Prostate gland (tissue), 2 donors: Measurements from ENCODE around the gene VPS37C. TPM values are rescaled to one million over a fixed set of nuclear protein-coding genes. Genes with fewer than 3 reads are reported as not detected.
"Not testable (repeated sequence)": the region's sequence is repeated elsewhere in the genome, so short reads cannot be mapped to it uniquely, and the experiment has no call there.

Source experiments
- DNase-seq: peaks from one replicate; pipeline ENCODE4 v3.0.0-alpha.2; 2019; ENCODE audit warnings: low spot score
- H3K27ac ChIP-seq, 2 donors: fragments of 200-600 bp; sonication (generic); 2 replicates each; pipeline ENCODE4 v1.5.1; 2017 to 2019
- H3K27me3 ChIP-seq: fragments of 200-600 bp; sonication (generic); replicated peaks from 2 replicates; pipeline ENCODE4 v1.5.1; 2019; ENCODE audit not compliant: insufficient read depth
- H3K36me3 ChIP-seq, 2 donors: fragments of 200-600 bp; sonication (generic); 1 replicate in 1 of 2; 2 replicates in 1 of 2; pipeline versions ENCODE4 v1.5.1 to v1.8.1; 2017 to 2019
- H3K4me1 ChIP-seq: fragments of 200-600 bp; sonication (generic); replicated peaks from 2 replicates; pipeline ENCODE4 v1.5.1; 2019
- H3K4me3 ChIP-seq, 2 donors: fragments of 200-600 bp; sonication (generic); 2 replicates each; pipeline ENCODE4 v1.5.1; 2017 to 2019
- H3K9me3 ChIP-seq: fragments of 200-600 bp; sonication (generic); 2 replicates; pipeline ENCODE4 v1.5.1; 2017
- POLR2A ChIP-seq: fragments of 450-650 bp; IDR thresholded peaks from one replicate; pipeline ENCODE4 v1.6.1; 2016; ENCODE audit warnings: antibody characterized with exemption, mild to moderate bottlenecking
- POLR2AphosphoS5 ChIP-seq: sonication (generic); formaldehyde crosslinking; IDR thresholded peaks from one replicate; pipeline ENCODE4 v1.6.1; 2017; ENCODE audit warnings: antibody characterized with exemption
- WGBS: methylation state at CpG from one replicate; pipeline ENCODE4 v1.1.5; 2018; 5-methylcytosine and 5-hydroxymethylcytosine counted together
- intact Hi-C: fragments of 100-400 bp; cut with DNase I; formaldehyde crosslinking; loops from one replicate; pipeline ENCODE4 v1.14.2; 2022
- total RNA-seq, 2 donors: library from RNA; depleted of rRNA; stranded (reverse); fragments of >200 nt; gene quantifications; one replicate each; pipeline ENCODE4 v1.1.0, GENCODE V29; 2016
- TF ChIP-seq, protein P1 (sequence below), 4 experiments: fragments of 200-600 bp in 2 of 4; fragments of 450-650 bp in 2 of 4; sonication (generic) in 2 of 4; IDR thresholded peaks; 1 replicate in 3 of 4; 2 replicates in 1 of 4; pipeline ENCODE4 v1.5.1; 2016 to 2019; ENCODE audit warnings: antibody characterized with exemption in 4 of 4, mild to moderate bottlenecking in 2 of 4, moderate library complexity in 2 of 4

VPS37C gene
- total RNA-seq, 2 donors from 2014 or later = 32.2 to 38.8 TPM

DNA sequence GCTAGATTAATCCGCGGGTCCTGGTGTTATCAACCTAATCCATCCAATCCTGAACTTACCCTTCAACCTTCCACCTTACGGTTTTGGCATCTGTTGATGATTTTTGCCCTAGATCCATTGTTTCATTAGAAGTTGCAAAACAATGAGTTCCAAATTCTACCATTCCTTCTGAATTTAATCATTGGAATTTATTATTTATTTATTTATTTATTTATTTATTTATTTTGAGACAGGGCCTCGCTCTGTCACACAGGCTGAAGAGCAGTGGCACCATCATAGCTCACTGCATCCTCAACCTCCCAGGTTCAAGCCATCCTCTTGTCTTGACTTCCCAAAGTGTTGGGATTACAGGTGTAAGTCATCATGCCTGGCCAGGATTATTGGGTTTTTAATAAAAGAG, 20.3 kb upstream of the VPS37C start:
- 94% methylated on average over 4 of the region's 4 CpGs for WGBS
- Histone ChIP-seq H3K4me1 (no peaks in the 10 kb centered on the region), H3K27ac (no peak overlapping the region), H3K27me3 (no peaks in the 10 kb centered on the region), H3K9me3 (no peaks in the 10 kb centered on the region), H3K36me3 (no peaks in the 10 kb centered on the region), H3K4me3 (no peak overlapping the region)
- TF ChIP-seq POLR2A = no peak
- TF ChIP-seq, protein P1, sequence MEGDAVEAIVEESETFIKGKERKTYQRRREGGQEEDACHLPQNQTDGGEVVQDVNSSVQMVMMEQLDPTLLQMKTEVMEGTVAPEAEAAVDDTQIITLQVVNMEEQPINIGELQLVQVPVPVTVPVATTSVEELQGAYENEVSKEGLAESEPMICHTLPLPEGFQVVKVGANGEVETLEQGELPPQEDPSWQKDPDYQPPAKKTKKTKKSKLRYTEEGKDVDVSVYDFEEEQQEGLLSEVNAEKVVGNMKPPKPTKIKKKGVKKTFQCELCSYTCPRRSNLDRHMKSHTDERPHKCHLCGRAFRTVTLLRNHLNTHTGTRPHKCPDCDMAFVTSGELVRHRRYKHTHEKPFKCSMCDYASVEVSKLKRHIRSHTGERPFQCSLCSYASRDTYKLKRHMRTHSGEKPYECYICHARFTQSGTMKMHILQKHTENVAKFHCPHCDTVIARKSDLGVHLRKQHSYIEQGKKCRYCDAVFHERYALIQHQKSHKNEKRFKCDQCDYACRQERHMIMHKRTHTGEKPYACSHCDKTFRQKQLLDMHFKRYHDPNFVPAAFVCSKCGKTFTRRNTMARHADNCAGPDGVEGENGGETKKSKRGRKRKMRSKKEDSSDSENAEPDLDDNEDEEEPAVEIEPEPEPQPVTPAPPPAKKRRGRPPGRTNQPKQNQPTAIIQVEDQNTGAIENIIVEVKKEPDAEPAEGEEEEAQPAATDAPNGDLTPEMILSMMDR (IDR thresholded peaks at IDR 0.05) = no peak
- TF ChIP-seq POLR2AphosphoS5 = no peak
- DNase-seq = no peak
- intact Hi-C loops = no loop called here

DNA sequence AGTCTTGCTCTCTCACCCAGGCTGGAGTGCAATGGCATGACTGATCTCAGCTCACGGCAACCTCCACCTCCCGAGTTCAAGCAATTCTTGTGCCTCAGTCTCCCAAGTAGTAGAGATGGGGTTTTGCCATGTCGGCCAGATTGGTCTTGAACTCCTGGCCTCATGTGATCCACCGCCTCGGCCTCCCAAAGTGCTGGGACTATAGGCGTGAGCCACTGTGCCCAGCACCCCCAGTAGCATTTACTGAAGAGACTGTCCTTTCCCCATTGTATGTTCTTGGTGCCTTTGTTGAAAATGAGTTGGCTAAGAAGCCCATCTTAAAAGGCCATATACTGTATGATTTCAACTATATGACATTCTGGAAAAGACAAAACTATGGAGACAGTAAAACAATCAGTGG, 19.0 kb upstream of the VPS37C start:
- H3K27me3 ChIP-seq, H3K4me1 ChIP-seq, H3K9me3 ChIP-seq, H3K27ac ChIP-seq, H3K36me3 ChIP-seq, DNase-seq, intact Hi-C loops, H3K4me3 ChIP-seq: not testable (repeated sequence)
- WGBS = 96% methylated on average over 6 of the region's 6 CpGs

DNA sequence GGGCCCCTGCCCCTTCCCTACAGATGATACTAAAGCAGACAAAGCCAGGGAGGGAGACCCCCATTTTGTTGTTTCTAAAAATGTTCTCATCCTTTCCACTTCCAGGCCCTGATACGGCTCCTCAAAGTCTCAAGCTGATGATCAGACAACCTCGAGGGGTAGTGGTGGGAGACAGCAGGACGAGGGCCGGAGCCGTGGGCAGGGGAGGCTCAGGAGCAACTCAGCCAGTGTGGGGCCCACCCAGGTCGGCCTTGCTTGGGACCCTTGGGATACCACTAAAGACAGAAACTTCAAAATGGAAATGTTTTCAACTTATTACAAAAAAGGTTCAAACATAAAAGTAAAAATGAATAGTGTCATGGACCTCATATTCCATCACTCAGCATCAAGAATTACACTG, 15.2 kb upstream of the VPS37C start:
- Histone ChIP-seq H3K4me3 (no peak overlapping the region), H3K36me3 (no peaks in the 10 kb centered on the region), H3K9me3 (no peaks in the 10 kb centered on the region), H3K27ac (no peak overlapping the region), H3K27me3 (no peaks in the 10 kb centered on the region), H3K4me1 (no peaks in the 10 kb centered on the region)
- intact Hi-C loops = no loop called here
- no peak for DNase-seq
- TF ChIP-seq, protein P1 (IDR thresholded peaks at IDR 0.05) = no peak
- TF ChIP-seq POLR2A (no peak), POLR2AphosphoS5 (no peak)
- 71% methylated on average over 6 of the region's 6 CpGs for WGBS

DNA sequence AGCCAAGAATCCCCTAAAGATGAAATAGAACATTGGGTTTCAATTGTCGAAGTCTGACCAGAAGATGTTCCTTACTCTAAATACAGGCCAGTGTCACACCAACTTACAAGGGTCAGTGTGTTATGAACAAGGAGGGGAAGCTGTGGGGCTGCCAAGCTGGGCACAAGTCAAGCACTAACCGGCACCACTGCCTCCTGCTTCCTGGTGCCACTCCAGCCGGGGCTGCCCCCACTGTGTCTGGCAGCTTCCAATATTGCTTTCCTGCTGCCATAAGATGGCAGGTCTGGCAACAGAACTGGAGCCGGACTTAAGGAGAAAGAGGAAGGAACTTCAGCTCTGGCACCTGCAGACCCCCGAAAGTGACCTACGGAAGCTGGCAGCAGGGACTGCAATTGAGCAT, 13.7 kb upstream of the VPS37C start:
- H3K9me3 ChIP-seq = no peaks in the 10 kb centered on the region
- no peaks in the 10 kb centered on the region for H3K27me3 ChIP-seq
- no peak overlapping the region for H3K27ac ChIP-seq
- intact Hi-C loops = no loop called here
- DNase-seq = no peak
- H3K4me1 ChIP-seq = no peaks in the 10 kb centered on the region
- 72% methylated on average over 6 of the region's 6 CpGs for WGBS
- H3K36me3 ChIP-seq = no peaks in the 10 kb centered on the region
- no peak overlapping the region for H3K4me3 ChIP-seq
- TF ChIP-seq, protein P1 (IDR thresholded peaks at IDR 0.05) = no peak
- no peak for TF ChIP-seq POLR2A
- TF ChIP-seq POLR2AphosphoS5 = no peak

DNA sequence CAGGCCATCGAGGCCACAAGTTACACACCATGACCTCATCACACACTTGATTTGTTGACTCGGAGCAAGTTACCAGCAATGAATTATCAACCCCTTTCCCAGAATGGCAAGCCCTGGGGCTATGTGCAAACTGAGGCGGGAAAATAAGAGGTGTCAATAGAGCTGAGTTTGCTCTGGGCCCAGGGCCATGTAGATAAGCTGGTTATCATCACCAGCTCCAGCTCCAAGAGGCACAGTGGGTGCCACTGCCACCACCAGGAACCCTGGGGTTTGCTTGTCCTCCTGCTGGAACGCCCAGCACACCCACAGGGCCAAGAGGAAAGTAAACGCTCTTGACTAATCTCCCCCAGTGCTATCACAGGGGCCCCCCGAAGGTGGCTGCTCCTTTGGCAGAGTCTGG, 13.0 kb upstream of the VPS37C start:
- TF ChIP-seq POLR2AphosphoS5 = no peak
- TF ChIP-seq, protein P1 (IDR thresholded peaks at IDR 0.05) = no peak
- TF ChIP-seq POLR2A = no peak
- 73% methylated on average over 6 of the region's 6 CpGs for WGBS
- H3K4me3 ChIP-seq = no peak overlapping the region
- no peaks in the 10 kb centered on the region for H3K36me3 ChIP-seq
- H3K27ac ChIP-seq = no peak overlapping the region
- intact Hi-C loops = no loop called here
- H3K9me3 ChIP-seq = no peaks in the 10 kb centered on the region
- DNase-seq = no peak
- no peaks in the 10 kb centered on the region for H3K4me1 ChIP-seq
- H3K27me3 ChIP-seq = no peaks in the 10 kb centered on the region
